GM12875 (cell line): ENCODE results near the gene SEMA3E.
"Not testable (repeated sequence)": the region's sequence is repeated elsewhere in the genome, so short reads cannot be mapped to it uniquely, and the experiment has no call there.

Experiments
- H3K4me3 ChIP-seq: one replicate; pipeline ENCODE4 v1.5.1; 2011; ENCODE audit warnings: low read depth, low read length, control low read depth
- TF ChIP-seq, protein P1 (sequence below): IDR thresholded peaks from 2 replicates; pipeline ENCODE4 v1.5.1; 2011; ENCODE audit warnings: low read depth, mild to moderate bottlenecking, control low read depth, inconsistent platforms, low read length, moderate library complexity, borderline replicate concordance; ENCODE audit not compliant: insufficient read depth

SEMA3E gene

DNA sequence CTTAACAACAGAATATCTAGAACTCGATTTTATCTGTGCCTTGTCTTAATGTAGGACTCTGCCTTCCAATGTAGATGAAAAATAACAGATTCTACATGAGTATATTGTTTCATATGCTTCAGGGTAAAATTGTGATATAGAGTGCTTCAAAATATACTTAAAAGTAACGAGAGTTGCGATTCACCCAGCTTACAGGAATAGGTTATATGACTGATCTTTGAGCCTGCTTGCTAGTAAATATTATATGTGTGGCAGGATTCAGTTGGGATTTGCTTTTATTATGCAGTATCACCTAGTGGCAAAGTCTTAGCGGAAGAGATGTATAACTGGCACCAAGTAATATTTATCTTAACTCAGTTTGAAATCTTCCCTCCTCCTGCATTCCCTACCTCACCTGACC, 183.3 kb downstream of the SEMA3E start:
- TF ChIP-seq, protein P1, sequence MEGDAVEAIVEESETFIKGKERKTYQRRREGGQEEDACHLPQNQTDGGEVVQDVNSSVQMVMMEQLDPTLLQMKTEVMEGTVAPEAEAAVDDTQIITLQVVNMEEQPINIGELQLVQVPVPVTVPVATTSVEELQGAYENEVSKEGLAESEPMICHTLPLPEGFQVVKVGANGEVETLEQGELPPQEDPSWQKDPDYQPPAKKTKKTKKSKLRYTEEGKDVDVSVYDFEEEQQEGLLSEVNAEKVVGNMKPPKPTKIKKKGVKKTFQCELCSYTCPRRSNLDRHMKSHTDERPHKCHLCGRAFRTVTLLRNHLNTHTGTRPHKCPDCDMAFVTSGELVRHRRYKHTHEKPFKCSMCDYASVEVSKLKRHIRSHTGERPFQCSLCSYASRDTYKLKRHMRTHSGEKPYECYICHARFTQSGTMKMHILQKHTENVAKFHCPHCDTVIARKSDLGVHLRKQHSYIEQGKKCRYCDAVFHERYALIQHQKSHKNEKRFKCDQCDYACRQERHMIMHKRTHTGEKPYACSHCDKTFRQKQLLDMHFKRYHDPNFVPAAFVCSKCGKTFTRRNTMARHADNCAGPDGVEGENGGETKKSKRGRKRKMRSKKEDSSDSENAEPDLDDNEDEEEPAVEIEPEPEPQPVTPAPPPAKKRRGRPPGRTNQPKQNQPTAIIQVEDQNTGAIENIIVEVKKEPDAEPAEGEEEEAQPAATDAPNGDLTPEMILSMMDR, result no peak
- no peak overlapping the region for H3K4me3 ChIP-seq

DNA sequence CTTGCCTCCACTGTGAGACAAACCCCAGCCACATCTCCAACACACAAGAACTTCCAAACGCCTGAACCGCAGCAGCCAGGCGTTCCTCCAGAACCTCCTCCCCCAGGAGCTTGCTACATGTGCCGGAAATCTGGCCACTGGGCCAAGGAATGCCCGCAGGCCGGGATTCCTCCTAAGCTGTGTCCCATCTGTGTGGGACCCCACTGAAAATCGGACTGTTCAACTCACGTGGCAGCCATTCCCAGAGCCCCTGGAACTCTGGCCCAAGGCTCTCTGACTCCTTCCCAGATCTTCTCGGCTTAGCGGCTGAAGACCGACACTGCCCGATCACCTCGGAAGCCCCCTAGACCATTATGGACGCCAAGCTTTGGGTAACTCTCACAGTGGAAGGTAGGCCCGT, 187.1 kb downstream of the SEMA3E start:
- H3K4me3 ChIP-seq, result not testable (repeated sequence)

DNA sequence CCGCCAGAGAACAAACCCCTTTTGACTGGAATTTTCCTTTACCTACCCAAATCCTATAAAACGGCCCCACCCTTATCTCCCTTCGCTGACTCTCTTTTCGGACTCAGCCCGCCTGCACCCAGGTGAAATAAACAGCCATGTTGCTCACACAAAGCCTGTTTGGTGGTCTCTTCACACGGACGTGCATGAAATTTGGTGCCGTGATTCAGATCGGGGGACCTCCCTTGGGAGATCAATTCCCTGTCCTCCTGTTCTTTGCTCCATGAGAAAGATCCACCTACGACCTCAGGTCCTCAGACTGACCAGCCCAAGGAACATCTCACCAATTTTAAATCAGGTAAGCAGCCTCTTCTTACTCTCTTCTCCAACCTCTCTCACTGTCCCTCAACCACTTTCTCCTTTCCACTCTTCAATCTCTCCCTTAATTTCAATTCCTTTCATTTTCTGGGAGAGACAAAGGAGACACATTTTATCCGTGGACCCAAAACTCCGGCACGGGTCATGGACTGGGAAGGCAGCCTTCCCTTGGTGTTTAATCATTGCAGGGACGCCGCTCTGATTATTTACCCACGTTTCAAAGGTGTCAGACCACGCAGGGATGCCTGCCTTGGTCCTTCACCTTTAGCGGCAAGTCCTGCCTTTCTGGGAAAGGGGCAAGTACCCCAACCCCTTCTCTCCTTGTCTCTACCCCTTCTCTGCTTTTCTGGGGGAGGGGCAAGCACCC, 188.8 kb downstream of the SEMA3E start:
- not testable (repeated sequence) for H3K4me3 ChIP-seq

DNA sequence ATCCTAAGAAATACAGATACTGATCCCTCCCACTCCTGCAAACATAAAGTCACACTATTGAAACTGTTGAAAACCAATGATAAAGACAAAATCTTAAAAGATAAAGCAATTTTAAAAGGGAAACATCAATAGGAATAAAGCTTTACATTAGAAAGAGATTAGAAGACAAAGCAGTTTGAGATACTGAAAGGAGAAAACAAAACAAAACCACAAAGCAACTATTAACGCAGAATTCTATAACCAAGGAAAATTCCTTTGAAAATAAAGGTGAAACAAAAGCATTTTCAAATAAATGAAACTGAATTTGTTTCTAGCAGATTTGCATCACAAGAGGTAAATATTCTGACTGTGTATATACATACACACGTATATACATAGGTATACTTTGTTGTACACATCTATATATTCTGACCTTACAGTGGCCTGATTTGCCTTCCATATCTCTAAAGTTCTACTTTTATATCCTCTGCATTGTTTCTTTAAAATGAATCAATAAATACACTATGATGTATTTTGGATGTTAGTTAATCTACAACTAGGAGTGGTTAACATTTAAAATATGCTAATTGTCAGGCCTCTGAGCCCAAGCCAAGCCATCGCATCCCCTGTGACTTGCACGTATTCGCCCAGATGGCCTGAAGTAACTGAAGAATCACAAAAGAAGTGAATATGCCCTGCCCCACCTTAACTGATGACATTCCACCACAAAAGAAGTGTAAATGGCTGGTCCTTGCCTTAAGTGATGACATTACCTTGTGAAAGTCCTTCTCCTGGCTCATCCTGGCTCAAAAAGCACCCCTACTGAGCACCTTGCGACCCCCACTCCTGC, 189.6 kb downstream of the SEMA3E start:
- not testable (repeated sequence) for H3K4me3 ChIP-seq

DNA sequence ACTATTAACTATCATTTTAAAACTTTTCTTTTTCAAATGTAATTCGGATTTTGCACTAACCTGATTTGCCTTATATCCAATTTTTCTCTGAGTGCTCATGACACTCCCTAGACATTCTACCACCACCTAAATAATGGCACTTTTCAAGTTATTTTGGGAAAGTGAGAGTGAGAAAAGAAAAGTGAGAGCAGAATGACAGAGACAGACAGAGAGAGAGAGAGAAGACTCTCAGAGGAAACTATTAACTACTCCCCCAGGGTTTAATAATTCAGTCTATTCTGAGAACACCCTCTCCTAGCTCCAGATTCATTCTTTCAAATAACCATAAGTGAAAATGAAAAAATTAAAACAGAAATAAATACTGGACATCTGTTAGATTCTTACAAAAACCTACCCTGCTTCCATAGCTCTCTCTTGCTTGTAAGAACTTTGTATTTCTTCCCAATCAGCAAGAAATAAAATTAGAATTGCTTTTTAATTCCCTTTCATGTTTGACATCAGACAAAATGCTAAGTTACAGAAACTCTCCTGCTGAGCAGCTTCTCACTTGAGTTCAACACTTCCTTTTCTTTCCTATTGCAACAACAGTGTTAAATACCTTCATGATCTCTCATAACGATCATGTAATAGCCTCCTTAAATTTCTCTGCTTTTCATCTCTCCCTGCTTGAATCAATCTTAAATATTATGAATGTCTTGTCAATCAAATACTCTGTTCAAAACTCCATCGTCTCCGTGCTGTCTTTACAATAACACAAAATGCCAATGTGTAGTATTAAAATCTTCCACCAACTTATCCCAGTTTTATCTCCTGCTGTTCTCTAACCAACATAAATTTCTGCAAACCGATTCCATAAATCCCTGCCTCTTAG, 191.7 kb downstream of the SEMA3E start:
- TF ChIP-seq, protein P1, result no peak
- no peak overlapping the region for H3K4me3 ChIP-seq

DNA sequence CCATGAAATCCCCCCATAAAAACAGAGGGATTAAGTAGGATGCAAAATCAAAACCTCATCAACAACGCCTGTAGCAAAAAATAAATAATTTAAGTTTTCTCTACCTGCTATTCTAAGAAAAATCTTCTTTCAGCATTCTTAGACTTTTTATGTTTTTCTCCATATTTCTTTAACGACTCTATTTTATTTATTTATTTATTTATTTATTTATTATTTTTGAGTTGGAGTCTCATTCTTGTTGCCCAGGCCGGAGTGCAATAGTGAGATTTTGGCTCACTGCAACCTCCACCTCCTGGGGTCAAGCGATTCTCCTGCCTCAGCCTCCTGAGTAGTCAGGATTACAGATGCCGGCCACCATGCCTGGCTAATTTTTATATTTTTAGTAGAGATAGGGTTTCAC, 192.5 kb downstream of the SEMA3E start:
- no peak overlapping the region for H3K4me3 ChIP-seq
- TF ChIP-seq, protein P1, result no peak

DNA sequence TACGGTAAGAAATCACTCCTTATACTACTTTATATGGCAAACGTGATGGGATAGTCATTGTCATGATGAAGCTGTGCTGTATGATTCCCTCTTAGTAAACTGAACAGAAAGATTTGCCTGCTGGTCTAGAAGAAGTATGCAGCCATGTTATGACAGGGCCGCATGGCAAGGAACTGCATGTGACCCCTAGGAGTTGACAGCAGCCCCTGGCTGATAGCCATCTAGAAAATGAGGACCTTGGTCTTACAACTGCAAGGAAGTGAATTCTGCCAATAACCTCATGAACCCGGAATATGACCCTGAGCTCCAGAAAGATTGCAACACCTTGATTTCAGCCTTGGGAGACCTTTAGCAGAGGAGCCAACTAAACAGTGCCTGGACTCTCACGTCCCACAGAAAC, 193.3 kb downstream of the SEMA3E start:
- H3K4me3 ChIP-seq, result no peak overlapping the region
- TF ChIP-seq, protein P1, result no peak

DNA sequence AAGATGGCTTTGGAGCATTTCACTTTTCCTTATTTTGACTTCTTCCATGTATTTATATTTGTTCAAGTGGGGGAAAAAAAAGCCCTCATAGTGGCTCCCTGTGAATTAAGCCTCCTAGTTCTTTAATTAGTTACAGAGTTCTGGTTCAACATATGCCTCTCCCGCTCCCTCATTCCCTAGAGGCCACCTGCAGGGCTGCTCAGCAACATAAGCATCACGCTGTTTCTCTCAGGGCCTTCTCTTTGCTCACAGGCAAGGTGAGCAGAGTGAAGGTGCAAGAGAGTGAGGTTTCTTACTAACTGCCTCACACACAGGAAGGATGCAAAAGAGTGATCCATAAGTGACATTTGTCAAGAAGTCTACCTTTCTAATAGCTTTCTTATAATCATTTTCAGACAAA, 196.7 kb downstream of the SEMA3E start:
- H3K4me3 ChIP-seq, result no peak overlapping the region
- TF ChIP-seq, protein P1, result no peak
